ENCODE measurements around the gene C3orf52. TPM values are rescaled to one million over a fixed set of nuclear protein-coding genes. Genes with fewer than 3 reads are reported as not detected.

The C3orf52 gene
- total and polyA plus RNA-seq, 2 experiments from 2014 or later = 8.1 to 16.6 TPM

GRCh38 chr3:112117415-112117814 lies 31.2 kb downstream of the C3orf52 start (continued):
- no peak for TF ChIP-seq ZNF462 (CRISPR knock-in tag; IDR thresholded peaks at IDR 0.05)
- no peak for TF ChIP-seq EZH2 (IDR thresholded peaks at IDR 0.05; ENCODE audit: low read depth, unreplicated experiment)
- no peak for TF ChIP-seq CTCF (conservative IDR thresholded peaks at IDR 0.05; ENCODE audit: low read depth in 2 of 2)
- TF ChIP-seq NANOG (IDR thresholded peaks at IDR 0.05; ENCODE audit: borderline replicate concordance) = no peak
- TF ChIP-seq STAT1 (IDR thresholded peaks at IDR 0.05; ENCODE audit: unreplicated experiment) = no peak

- H3F3A ChIP-seq (replicated peaks; ENCODE audit: low read depth) = no peaks in the 10 kb centered on the region
- Mint-ChIP-seq H3K9me3 (no peaks in the 10 kb centered on the region), H3K27me3 (ENCODE audit: insufficient read depth, low read depth, poor library complexity) (peaks cover 3% of the 10 kb centered on the region), H3K4me3 (no peak overlapping the region), H3K4me1 (peaks cover 15% of the 10 kb centered on the region), H3K36me3 (ENCODE audit: low read depth) (peaks cover 14% of the 10 kb centered on the region; the same call in 2 of the 3 replicates), H3K27ac (peak overlapping the region; percentile 14; the same call in 1 of the 2 replicates)
- H3K27me3 ChIP-seq (ENCODE audit: insufficient read depth) = no peaks in the 10 kb centered on the region
- peak; percentile 57 for DNase-seq (ENCODE audit: low spot score)
- ATAC-seq = peak; percentile 91
- no peaks in the 10 kb centered on the region; the same call in none of the 2 replicates for H3K36me3 ChIP-seq (ENCODE audit: insufficient read depth)
- H3K4me3 ChIP-seq = no peak overlapping the region
- H3K27ac ChIP-seq (ENCODE audit: low read depth) = no peak overlapping the region
- H4K20me1 ChIP-seq (replicated peaks; ENCODE audit: insufficient read depth) = no peaks in the 10 kb centered on the region
- no peak overlapping the region for H3K4me2 ChIP-seq
- H3K9me2 ChIP-seq (ENCODE audit: insufficient read depth) = no peaks in the 10 kb centered on the region
- H2AFZ ChIP-seq = no peak overlapping the region
- H3K4me1 ChIP-seq (ENCODE audit: insufficient read depth) = peaks cover 17% of the 10 kb centered on the region
- H3K79me2 ChIP-seq (replicated peaks; ENCODE audit: insufficient read depth) = no peaks in the 10 kb centered on the region
- TF ChIP-seq ZNF331 (CRISPR knock-in tag; IDR thresholded peaks at IDR 0.05; ENCODE audit: low read depth) = no peak
- TF ChIP-seq STAT1 (IDR thresholded peaks at IDR 0.05; ENCODE audit: unreplicated experiment) = no peak
- TF ChIP-seq JUNB (IDR thresholded peaks at IDR 0.05; ENCODE audit: unreplicated experiment) = no peak
- TF ChIP-seq EZH2phosphoT487 (IDR thresholded peaks at IDR 0.05; ENCODE audit: unreplicated experiment) = no peak
- TF ChIP-seq POLR2AphosphoS5 (IDR thresholded peaks at IDR 0.05; ENCODE audit: low read depth) = no peak
Observed at GRCh38 chr3:112117841-112118571, 31.8 kb downstream of the C3orf52 start.

All from GM23338 (cell line).